ENCODE measurements around the gene REG4. TPM values are rescaled to one million over a fixed set of nuclear protein-coding genes. Genes with fewer than 3 reads are reported as not detected.

The REG4 gene
- polyA plus RNA-seq, 1 of the 3 experiments (the other 2 are of a cell fraction): not detected

- 85% methylated on average over 6 of the region's 6 CpGs for WGBS (ENCODE audit: low lambda C conversion rate)
- POLR2A ChIA-PET: no interaction called here
Observed at GRCh38 chr1:119778359-119778758, 32.9 kb downstream of the REG4 start.

GRCh38 chr1:119774746-119775490 is 36.3 kb downstream of the REG4 start:
- Histone ChIP-seq H3K36me3 (replicated peaks in 1 of 2; ENCODE audit: control insufficient read depth in 1 of 2, insufficient read depth in 2 of 2, low read length in 1 of 2) (no peaks in the 10 kb centered on the region), H3K9me2 (no peaks in the 10 kb centered on the region), H3K4me3 (ENCODE audit: low read depth in 2 of 2, low read length in 1 of 2) (no peak overlapping the region), H3K9me3 (no peaks in the 10 kb centered on the region), H3K9ac (no peak overlapping the region), H3K27me3 (ENCODE audit: insufficient read depth) (no peaks in the 10 kb centered on the region), H3K27ac (ENCODE audit: low read depth in 2 of 2, low read length in 1 of 2) (no peak overlapping the region), H3K4me2 (no peak overlapping the region), H4K20me1 (ENCODE audit: insufficient read depth) (no peaks in the 10 kb centered on the region), H3F3A (replicated peaks; ENCODE audit: insufficient read depth) (no peaks in the 10 kb centered on the region), H3K4me1 (ENCODE audit: control insufficient read depth in 1 of 2, insufficient read depth in 2 of 2, low read depth in 1 of 2, low read length in 1 of 2) (peaks cover 7 to 8% of the 10 kb centered on the region in 2 experiments; a peak in 2 of 4 replicates), H3K79me2 (ENCODE audit: insufficient read depth) (no peaks in the 10 kb centered on the region), H2AFZ (ENCODE audit: low read depth) (no peak overlapping the region)
- CTCF ChIA-PET: interaction anchor here (2.0 kb wide), 1 partner anchor 31 kb away, joined by 5 read pairs; no protein-coding TSS in a partner anchor
- POLR2A ChIA-PET: no interaction called here
- 67% methylated on average over 7 of the region's 7 CpGs for WGBS (ENCODE audit: low lambda C conversion rate)
- DNase-seq: no peak
- TF ChIP-seq POLR2AphosphoS5 (IDR thresholded peaks at IDR 0.05; ENCODE audit: low read depth, low read length) (no peak), GABPA (IDR thresholded peaks at IDR 0.05; ENCODE audit: low read depth) (no peak), USF2 (IDR thresholded peaks at IDR 0.05; ENCODE audit: borderline replicate concordance, low read depth, low read length) (no peak), MXI1 (IDR thresholded peaks at IDR 0.05; ENCODE audit: low read depth, low read length) (no peak), RCOR1 (IDR thresholded peaks at IDR 0.05; ENCODE audit: low read length) (no peak)
- TF ChIP-seq, protein P1, sequence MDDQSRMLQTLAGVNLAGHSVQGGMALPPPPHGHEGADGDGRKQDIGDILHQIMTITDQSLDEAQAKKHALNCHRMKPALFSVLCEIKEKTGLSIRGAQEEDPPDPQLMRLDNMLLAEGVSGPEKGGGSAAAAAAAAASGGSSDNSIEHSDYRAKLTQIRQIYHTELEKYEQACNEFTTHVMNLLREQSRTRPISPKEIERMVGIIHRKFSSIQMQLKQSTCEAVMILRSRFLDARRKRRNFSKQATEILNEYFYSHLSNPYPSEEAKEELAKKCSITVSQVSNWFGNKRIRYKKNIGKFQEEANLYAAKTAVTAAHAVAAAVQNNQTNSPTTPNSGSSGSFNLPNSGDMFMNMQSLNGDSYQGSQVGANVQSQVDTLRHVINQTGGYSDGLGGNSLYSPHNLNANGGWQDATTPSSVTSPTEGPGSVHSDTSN (IDR thresholded peaks at IDR 0.05): no peak

More at GRCh38 chr1:119778359-119778758, 32.9 kb downstream of the REG4 start:
- no peaks in the 10 kb centered on the region for H3K79me2 ChIP-seq (ENCODE audit: insufficient read depth)
- no peaks in the 10 kb centered on the region for H4K20me1 ChIP-seq (ENCODE audit: insufficient read depth)
- no peak for DNase-seq
- H3K4me3 ChIP-seq (ENCODE audit: low read depth in 2 of 2, low read length in 1 of 2): no peak overlapping the region
- no peaks in the 10 kb centered on the region; the same call in 1 of the 2 replicates for H3K27me3 ChIP-seq (ENCODE audit: insufficient read depth)
- H3K36me3 ChIP-seq (replicated peaks in 1 of 2; ENCODE audit: control insufficient read depth in 1 of 2, insufficient read depth in 2 of 2, low read length in 1 of 2): no peaks in the 10 kb centered on the region
- no peak overlapping the region for H3K27ac ChIP-seq (ENCODE audit: low read depth in 2 of 2, low read length in 1 of 2)
- no peak overlapping the region for H3K9ac ChIP-seq
- no peak overlapping the region for H2AFZ ChIP-seq (ENCODE audit: low read depth)
- H3K9me3 ChIP-seq: no peaks in the 10 kb centered on the region
- no peak overlapping the region for H3K4me2 ChIP-seq
- H3F3A ChIP-seq (replicated peaks; ENCODE audit: insufficient read depth): no peaks in the 10 kb centered on the region
- CTCF ChIA-PET: interaction anchor here (2.6 kb wide), 1 partner anchor 30 kb away, joined by 9 read pairs; no protein-coding TSS in a partner anchor
- H3K9me2 ChIP-seq: no peaks in the 10 kb centered on the region
- peaks cover 0 to 5% of the 10 kb centered on the region in 2 experiments; a peak in 2 of 4 replicates for H3K4me1 ChIP-seq (ENCODE audit: control insufficient read depth in 1 of 2, insufficient read depth in 2 of 2, low read depth in 1 of 2, low read length in 1 of 2)
- TF ChIP-seq CHD2 (IDR thresholded peaks at IDR 0.05; ENCODE audit: low read length, partially characterized antibody) (no peak), YY1 (IDR thresholded peaks at IDR 0.05; ENCODE audit: low read depth) (no peak), GABPA (IDR thresholded peaks at IDR 0.05; ENCODE audit: low read depth) (no peak), NRF1 (IDR thresholded peaks at IDR 0.05; ENCODE audit: low read depth, low read length) (no peak), RFX5 (IDR thresholded peaks at IDR 0.05; ENCODE audit: low read length) (no peak), POLR2AphosphoS5 (IDR thresholded peaks at IDR 0.05; ENCODE audit: low read depth, low read length) (no peak), FOSL2 (IDR thresholded peaks at IDR 0.05; ENCODE audit: borderline replicate concordance, low read depth) (no peak), RCOR1 (IDR thresholded peaks at IDR 0.05; ENCODE audit: low read length) (no peak)

Measured in SK-N-SH (cell line).